Neural cell (in vitro differentiated cells): ENCODE results near the gene OR10J1.

Experiments
- EP300 ChIP-seq: fragments of 450-650 bp; conservative IDR thresholded peaks from 2 replicates; pipeline ENCODE4 v1.6.1; 2014; ENCODE audit warnings: antibody characterized with exemption, mild to moderate bottlenecking, moderate library complexity; ENCODE audit not compliant: poor library complexity, severe bottlenecking
- EZH2 ChIP-seq: fragments of 200-600, 300-800 bp; shearing (Covaris generic), sonication (generic); IDR thresholded peaks from 2 replicates; pipeline ENCODE4 v1.6.1; 2014; ENCODE audit warnings: antibody characterized with exemption, low read length, borderline replicate concordance, mild to moderate bottlenecking; ENCODE audit not compliant: insufficient read depth, poor library complexity, severe bottlenecking
- POLR2AphosphoS5 ChIP-seq: IDR thresholded peaks from 2 replicates; pipeline ENCODE4 v1.6.1; 2012
- RAD21 ChIP-seq: fragments of 450-650 bp; conservative IDR thresholded peaks from 2 replicates; pipeline ENCODE4 v1.6.1; 2014; ENCODE audit warnings: antibody characterized with exemption, mild to moderate bottlenecking, moderate library complexity
- TAF1 ChIP-seq: IDR thresholded peaks from 2 replicates; pipeline ENCODE4 v1.6.1; 2012; ENCODE audit warnings: low read depth
- TF ChIP-seq, protein P1 (sequence below): fragments of 450-650 bp; IDR thresholded peaks from 2 replicates; pipeline ENCODE4 v1.5.1; 2014; ENCODE audit warnings: antibody characterized with exemption, mild to moderate bottlenecking, moderate library complexity; ENCODE audit not compliant: poor library complexity, severe bottlenecking

DNA sequence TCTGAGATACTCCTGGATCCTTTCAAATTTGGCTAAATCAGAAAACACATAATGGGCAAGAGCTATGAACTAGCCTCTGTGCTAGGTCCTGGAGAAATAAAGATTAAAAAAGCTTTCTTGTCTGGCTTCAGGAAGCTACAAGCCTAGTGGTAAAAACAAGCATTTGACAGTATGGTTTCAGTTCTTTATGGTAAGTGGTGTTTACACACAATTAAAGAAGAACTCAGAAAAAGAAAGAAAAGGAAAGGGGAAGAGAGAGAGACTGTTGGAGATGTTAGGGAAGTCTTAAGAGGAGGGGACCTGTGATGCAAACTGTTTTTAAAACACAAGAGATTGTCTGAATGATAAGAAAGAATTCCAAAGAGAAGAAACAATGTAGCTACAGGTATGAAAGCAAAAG, 1.8 kb downstream of the OR10J1 start:
- TF ChIP-seq EZH2 (no peak), TAF1 (no peak), EP300 (no peak), POLR2AphosphoS5 (no peak), RAD21 (no peak)
- TF ChIP-seq, protein P1, sequence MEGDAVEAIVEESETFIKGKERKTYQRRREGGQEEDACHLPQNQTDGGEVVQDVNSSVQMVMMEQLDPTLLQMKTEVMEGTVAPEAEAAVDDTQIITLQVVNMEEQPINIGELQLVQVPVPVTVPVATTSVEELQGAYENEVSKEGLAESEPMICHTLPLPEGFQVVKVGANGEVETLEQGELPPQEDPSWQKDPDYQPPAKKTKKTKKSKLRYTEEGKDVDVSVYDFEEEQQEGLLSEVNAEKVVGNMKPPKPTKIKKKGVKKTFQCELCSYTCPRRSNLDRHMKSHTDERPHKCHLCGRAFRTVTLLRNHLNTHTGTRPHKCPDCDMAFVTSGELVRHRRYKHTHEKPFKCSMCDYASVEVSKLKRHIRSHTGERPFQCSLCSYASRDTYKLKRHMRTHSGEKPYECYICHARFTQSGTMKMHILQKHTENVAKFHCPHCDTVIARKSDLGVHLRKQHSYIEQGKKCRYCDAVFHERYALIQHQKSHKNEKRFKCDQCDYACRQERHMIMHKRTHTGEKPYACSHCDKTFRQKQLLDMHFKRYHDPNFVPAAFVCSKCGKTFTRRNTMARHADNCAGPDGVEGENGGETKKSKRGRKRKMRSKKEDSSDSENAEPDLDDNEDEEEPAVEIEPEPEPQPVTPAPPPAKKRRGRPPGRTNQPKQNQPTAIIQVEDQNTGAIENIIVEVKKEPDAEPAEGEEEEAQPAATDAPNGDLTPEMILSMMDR: no peak
